Neural progenitor cell (in vitro differentiated cells): ENCODE measurements around the gene MBTPS1. TPM values are rescaled to one million over a fixed set of nuclear protein-coding genes. Genes with fewer than 3 reads are reported as not detected.

Source experiments
- DNase-seq: peaks from one replicate; pipeline ENCODE4 v3.0.0-alpha.2; 2016; ENCODE audit warnings: low spot score
- H2AFZ ChIP-seq: fragments of 200-600 bp; sonication (generic); replicated peaks from 2 replicates; pipeline ENCODE4 v1.6.1; 2016; ENCODE audit warnings: antibody characterized with exemption
- H3F3A ChIP-seq: fragments of 200-600 bp; sonication (generic); 2 replicates; pipeline ENCODE4 v1.6.1; 2016; ENCODE audit warnings: antibody characterized with exemption, low read depth
- H3K27ac ChIP-seq: fragments of 200-600 bp; sonication (generic); 2 replicates; pipeline ENCODE4 v1.5.1; 2016; ENCODE audit warnings: mild to moderate bottlenecking
- H3K27me3 ChIP-seq: fragments of 200-600 bp; sonication (generic); 2 replicates; pipeline ENCODE4 v1.6.1; 2016; ENCODE audit warnings: mild to moderate bottlenecking, moderate library complexity
- H3K36me3 ChIP-seq: fragments of 200-600 bp; sonication (generic); 2 replicates; pipeline ENCODE4 v1.5.1; 2016
- H3K4me1 ChIP-seq: fragments of 200-600 bp; sonication (generic); 2 replicates; pipeline ENCODE4 v1.6.1; 2016; ENCODE audit warnings: mixed run types
- H3K4me2 ChIP-seq: fragments of 200-600 bp; sonication (generic); 2 replicates; pipeline ENCODE4 v1.6.1; 2016
- H3K4me3 ChIP-seq: fragments of 200-600 bp; sonication (generic); 2 replicates; pipeline ENCODE4 v1.5.1; 2016
- H3K79me2 ChIP-seq: fragments of 200-600 bp; sonication (generic); 2 replicates; pipeline ENCODE4 v1.6.1; 2016; ENCODE audit warnings: low read depth
- H3K9ac ChIP-seq: fragments of 200-600 bp; sonication (generic); 2 replicates; pipeline ENCODE4 v1.6.1; 2016
- H3K9me3 ChIP-seq: fragments of 200-600 bp; sonication (generic); 2 replicates; pipeline ENCODE4 v1.5.1; 2016; ENCODE audit warnings: low read depth
- H4K20me1 ChIP-seq: fragments of 200-600 bp; sonication (generic); 2 replicates; pipeline ENCODE4 v1.6.1; 2016; ENCODE audit warnings: low read depth
- H3K27ac Mint-ChIP-seq: 3 replicates; pipeline ENCODE4 v1.8.0; 2021; ENCODE audit warnings: mixed read lengths
- H3K27me3 Mint-ChIP-seq: 2 replicates; pipeline ENCODE4 v1.8.0; 2022; ENCODE audit warnings: low read depth, mild to moderate bottlenecking, inconsistent platforms, moderate library complexity, mixed read lengths; ENCODE audit not compliant: insufficient read depth
- H3K36me3 Mint-ChIP-seq: 3 replicates; pipeline ENCODE4 v1.8.0; 2021; ENCODE audit warnings: mixed read lengths
- H3K4me1 Mint-ChIP-seq: 3 replicates; pipeline ENCODE4 v1.8.0; 2021; ENCODE audit warnings: mixed read lengths
- H3K4me3 Mint-ChIP-seq: 3 replicates; pipeline ENCODE4 v1.8.0; 2021; ENCODE audit warnings: mild to moderate bottlenecking, moderate library complexity, mixed read lengths
- H3K9me3 Mint-ChIP-seq: 3 replicates; pipeline ENCODE4 v1.8.0; 2020; ENCODE audit warnings: mixed read lengths
- EZH2 ChIP-seq: fragments of 200-600 bp; sonication (generic); IDR thresholded peaks from 2 replicates; pipeline ENCODE4 v1.6.1; 2017; ENCODE audit warnings: antibody characterized with exemption, mild to moderate bottlenecking, moderate library complexity
- EZH2phosphoT487 ChIP-seq: fragments of 200-600 bp; sonication (generic); IDR thresholded peaks from 2 replicates; pipeline ENCODE4 v1.6.1; 2017; ENCODE audit warnings: antibody characterized with exemption
- total RNA-seq: library from RNA; depleted of rRNA; stranded (reverse); fragments of >200 nt; gene quantifications from 2 replicates; pipeline ENCODE4 v1.2.3, GENCODE V29; 2015; ENCODE audit warnings: low replicate concordance
- TF ChIP-seq, protein P1 (sequence below): fragments of 200-600 bp; sonication (generic); IDR thresholded peaks from 2 replicates; pipeline ENCODE4 v1.5.1; 2017; ENCODE audit warnings: antibody characterized with exemption, mild to moderate bottlenecking

The MBTPS1 gene
- total RNA-seq, 1 donor from 2014 or later: 52.3 TPM

DNA sequence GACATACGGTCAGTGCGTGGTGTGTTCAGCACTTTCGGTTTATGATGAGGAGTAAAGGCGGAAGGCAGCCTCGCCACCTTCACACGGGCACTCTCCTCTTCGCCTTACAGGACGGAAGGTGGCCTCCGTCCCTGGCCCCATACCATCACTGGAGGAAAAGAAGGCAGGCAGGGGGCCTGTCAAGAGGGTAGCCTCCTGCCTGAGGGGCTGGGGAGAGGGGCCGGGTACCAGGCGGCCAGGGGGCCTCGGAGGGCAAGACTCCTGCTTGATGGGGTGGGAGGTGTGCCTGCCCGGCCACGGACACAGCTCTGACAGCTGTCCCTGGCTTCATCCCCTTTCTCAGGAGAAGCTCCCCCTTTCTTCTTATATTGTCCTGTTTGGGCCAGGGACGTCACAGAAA lies 58.5 kb downstream of the MBTPS1 start:
- Histone ChIP-seq H3K4me2 (no peak overlapping the region), H3K36me3 (no peaks in the 10 kb centered on the region), H3K4me1 (peaks cover 13% of the 10 kb centered on the region), H4K20me1 (no peaks in the 10 kb centered on the region), H3K27ac (no peak overlapping the region), H3K9ac (no peak overlapping the region), H3K79me2 (no peaks in the 10 kb centered on the region), H3K9me3 (no peaks in the 10 kb centered on the region), H3F3A (peaks cover 2% of the 10 kb centered on the region), H3K27me3 (no peaks in the 10 kb centered on the region), H2AFZ (no peak overlapping the region), H3K4me3 (no peak overlapping the region)
- peaks cover 8% of the 10 kb centered on the region for H3K4me1 Mint-ChIP-seq
- H3K36me3 Mint-ChIP-seq: peaks cover 36% of the 10 kb centered on the region
- H3K9me3 Mint-ChIP-seq: no peaks in the 10 kb centered on the region
- DNase-seq: no peak
- TF ChIP-seq EZH2 (no peak), EZH2phosphoT487 (no peak)
- TF ChIP-seq, protein P1, sequence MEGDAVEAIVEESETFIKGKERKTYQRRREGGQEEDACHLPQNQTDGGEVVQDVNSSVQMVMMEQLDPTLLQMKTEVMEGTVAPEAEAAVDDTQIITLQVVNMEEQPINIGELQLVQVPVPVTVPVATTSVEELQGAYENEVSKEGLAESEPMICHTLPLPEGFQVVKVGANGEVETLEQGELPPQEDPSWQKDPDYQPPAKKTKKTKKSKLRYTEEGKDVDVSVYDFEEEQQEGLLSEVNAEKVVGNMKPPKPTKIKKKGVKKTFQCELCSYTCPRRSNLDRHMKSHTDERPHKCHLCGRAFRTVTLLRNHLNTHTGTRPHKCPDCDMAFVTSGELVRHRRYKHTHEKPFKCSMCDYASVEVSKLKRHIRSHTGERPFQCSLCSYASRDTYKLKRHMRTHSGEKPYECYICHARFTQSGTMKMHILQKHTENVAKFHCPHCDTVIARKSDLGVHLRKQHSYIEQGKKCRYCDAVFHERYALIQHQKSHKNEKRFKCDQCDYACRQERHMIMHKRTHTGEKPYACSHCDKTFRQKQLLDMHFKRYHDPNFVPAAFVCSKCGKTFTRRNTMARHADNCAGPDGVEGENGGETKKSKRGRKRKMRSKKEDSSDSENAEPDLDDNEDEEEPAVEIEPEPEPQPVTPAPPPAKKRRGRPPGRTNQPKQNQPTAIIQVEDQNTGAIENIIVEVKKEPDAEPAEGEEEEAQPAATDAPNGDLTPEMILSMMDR: no peak
- H3K27ac Mint-ChIP-seq: no peak overlapping the region
- no peak overlapping the region for H3K4me3 Mint-ChIP-seq
- H3K27me3 Mint-ChIP-seq: peaks cover 3% of the 10 kb centered on the region

DNA sequence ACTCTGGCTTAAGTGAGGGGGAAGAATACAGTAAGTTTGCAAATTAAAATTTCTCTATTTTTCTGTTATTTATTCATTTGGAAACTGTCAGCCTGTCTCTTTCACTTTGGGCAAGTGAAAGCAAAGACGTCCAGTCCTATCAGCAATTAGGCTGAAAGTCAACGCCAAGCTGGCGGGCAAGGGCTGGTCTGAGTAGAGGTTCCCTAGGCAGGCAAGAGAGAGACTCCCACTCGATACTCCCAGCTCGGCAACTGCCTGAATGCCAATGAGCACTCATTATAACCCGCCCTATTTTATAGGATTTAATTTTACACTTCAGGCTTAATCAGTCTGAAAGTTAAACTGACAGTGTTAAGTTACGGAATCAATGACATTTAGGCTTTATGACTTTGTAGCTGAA lies 59.8 kb downstream of the MBTPS1 start:
- H3K9me3 ChIP-seq: no peaks in the 10 kb centered on the region
- peaks cover 3% of the 10 kb centered on the region for H3K4me1 Mint-ChIP-seq
- H3K9me3 Mint-ChIP-seq: no peaks in the 10 kb centered on the region
- H3K79me2 ChIP-seq: no peaks in the 10 kb centered on the region
- DNase-seq: no peak
- H3K36me3 Mint-ChIP-seq: peaks cover 42% of the 10 kb centered on the region
- H2AFZ ChIP-seq: no peak overlapping the region
- H3K27ac Mint-ChIP-seq: peak overlapping the region; percentile 46
- no peak overlapping the region for H3K4me3 Mint-ChIP-seq
- no peaks in the 10 kb centered on the region for H3F3A ChIP-seq
- H3K4me1 ChIP-seq: peaks cover 9% of the 10 kb centered on the region
- no peak overlapping the region for H3K9ac ChIP-seq
- no peak overlapping the region for H3K4me2 ChIP-seq
- H3K4me3 ChIP-seq: no peak overlapping the region
- H3K27me3 Mint-ChIP-seq: peaks cover 4% of the 10 kb centered on the region
- no peaks in the 10 kb centered on the region for H3K36me3 ChIP-seq
- TF ChIP-seq, protein P1: no peak
- TF ChIP-seq EZH2: no peak
- no peak for TF ChIP-seq EZH2phosphoT487
- no peak overlapping the region for H3K27ac ChIP-seq
- H3K27me3 ChIP-seq: no peaks in the 10 kb centered on the region
- no peaks in the 10 kb centered on the region for H4K20me1 ChIP-seq

DNA sequence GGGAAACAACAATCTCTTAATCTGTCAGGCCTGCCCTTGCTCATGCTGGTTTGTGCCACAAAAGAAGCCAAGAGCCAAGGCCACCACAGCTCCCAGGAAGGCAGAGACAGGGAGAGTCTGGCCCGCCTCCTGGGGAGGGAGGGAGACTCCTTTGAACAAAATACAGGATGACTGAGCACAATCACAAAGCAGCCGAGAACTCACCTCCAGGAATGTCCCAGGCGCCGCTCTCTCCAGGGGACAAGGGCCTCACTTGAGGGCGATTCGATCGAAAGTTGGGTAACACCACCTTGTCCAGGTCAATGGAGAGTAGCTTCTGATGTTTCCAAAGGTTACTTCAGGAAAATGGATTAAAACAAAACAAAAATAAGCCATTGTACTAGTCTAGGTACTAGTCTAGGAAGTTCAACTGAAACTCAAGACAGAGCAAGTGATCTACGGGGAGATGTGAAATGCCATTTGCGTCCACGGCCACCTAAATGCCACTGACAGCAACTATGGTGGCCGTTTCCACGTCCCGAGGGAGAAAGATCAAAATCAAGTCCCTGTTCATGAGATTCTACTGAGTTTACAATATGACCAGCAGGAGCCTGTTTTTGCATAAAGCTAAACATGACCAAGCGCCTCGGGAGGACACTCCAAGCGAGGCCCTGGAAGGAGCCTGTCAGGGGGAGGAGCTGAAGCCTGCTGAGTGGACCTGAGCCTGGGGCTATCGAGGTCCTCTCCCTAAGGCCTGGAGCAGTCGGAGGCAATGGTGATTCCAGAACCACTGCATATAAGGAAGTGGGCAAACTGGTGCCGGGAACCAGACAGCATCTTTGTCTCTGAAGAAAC lies 60.7 kb downstream of the MBTPS1 start:
- Mint-ChIP-seq H3K4me1 (peaks cover 3% of the 10 kb centered on the region), H3K4me3 (no peak overlapping the region), H3K27me3 (peaks cover 4% of the 10 kb centered on the region), H3K9me3 (no peaks in the 10 kb centered on the region), H3K27ac (no peak overlapping the region), H3K36me3 (peaks cover 36% of the 10 kb centered on the region)
- Histone ChIP-seq H2AFZ (no peak overlapping the region), H3K9me3 (no peaks in the 10 kb centered on the region), H3K79me2 (no peaks in the 10 kb centered on the region), H4K20me1 (no peaks in the 10 kb centered on the region), H3K36me3 (no peaks in the 10 kb centered on the region), H3K27me3 (no peaks in the 10 kb centered on the region), H3F3A (no peaks in the 10 kb centered on the region), H3K4me3 (no peak overlapping the region), H3K27ac (no peak overlapping the region), H3K9ac (no peak overlapping the region), H3K4me2 (no peak overlapping the region), H3K4me1 (peaks cover 9% of the 10 kb centered on the region)
- TF ChIP-seq EZH2phosphoT487 (no peak), EZH2 (no peak)
- TF ChIP-seq, protein P1: no peak
- no peak for DNase-seq
